Lung (tissue), 12 donors: ENCODE data around the gene SLC38A3. TPM values are rescaled to one million over a fixed set of nuclear protein-coding genes. Genes with fewer than 3 reads are reported as not detected.
A peak's percentile ranks its signal among the peaks of the same experiment; 100 is the strongest.

ENCODE experiments used
- ATAC-seq: fragments of 200-7000 bp; cut with Tn5 transposase; one replicate; pipeline ENCODE4 v1.9.1; 2020; ENCODE audit warnings: moderate number of reproducible peaks; ENCODE audit not compliant: insufficient read depth, low FRiP score
- DNase-seq, 3 donors: peaks; one replicate each; pipeline ENCODE4 v3.0.0-alpha.2; 2013 to 2017
- H3K27ac ChIP-seq, 2 donors: one replicate each; pipeline ENCODE4 v1.5.1; 2013; ENCODE audit warnings: mild to moderate bottlenecking in 2 of 2, moderate library complexity in 2 of 2, control low read depth in 1 of 2, inconsistent platforms in 1 of 2, low read depth in 1 of 2, low read length in 1 of 2
- H3K27me3 ChIP-seq, 3 donors: one replicate each; pipeline ENCODE4 v1.5.1; 2013; ENCODE audit warnings: low read length in 2 of 3; ENCODE audit not compliant: control insufficient read depth in 3 of 3, insufficient read depth in 3 of 3
- H3K36me3 ChIP-seq, 4 donors: one replicate each; pipeline ENCODE4 v1.5.1; 2013; ENCODE audit warnings: low read length in 4 of 4, mild to moderate bottlenecking in 1 of 4, moderate library complexity in 1 of 4; ENCODE audit not compliant: control insufficient read depth in 4 of 4, insufficient read depth in 4 of 4
- H3K4me1 ChIP-seq, 5 donors: one replicate each; pipeline ENCODE4 v1.5.1; 2013; ENCODE audit warnings: low read length in 5 of 5, mild to moderate bottlenecking in 2 of 5, moderate library complexity in 1 of 5; ENCODE audit not compliant: control insufficient read depth in 5 of 5, insufficient read depth in 5 of 5
- H3K4me3 ChIP-seq: one replicate; pipeline ENCODE4 v1.5.1; 2013; ENCODE audit warnings: mild to moderate bottlenecking, control low read depth, moderate library complexity
- H3K9ac ChIP-seq, 2 donors: one replicate each; pipeline ENCODE4 v1.5.1; 2013; ENCODE audit warnings: low read length in 2 of 2, control low read depth in 1 of 2; ENCODE audit not compliant: insufficient read depth in 1 of 2
- H3K9me3 ChIP-seq, 4 donors: one replicate each; pipeline ENCODE4 v1.5.1; 2013; ENCODE audit warnings: low read length in 3 of 4, mild to moderate bottlenecking in 1 of 4, moderate library complexity in 1 of 4; ENCODE audit not compliant: control insufficient read depth in 4 of 4, insufficient read depth in 3 of 4
- WGBS, 2 donors: extraction: QIAGEN DNeasy Blood & Tissue Kit; methylation state at CpG; one replicate each; pipeline ENCODE4 v1.1.7; 2013; 5-methylcytosine and 5-hydroxymethylcytosine counted together
- polyA plus RNA-seq, 2 donors: library from polyadenylated mRNA; stranded (reverse); fragments of 200-250 nt; gene quantifications; one replicate each; pipeline ENCODE4 v1.2.1, GENCODE V29; 2013
- total RNA-seq, 2 donors: library from RNA; depleted of rRNA in 1 of 2; stranded (reverse); fragments of >200 nt in 1 of 2; gene quantifications; one replicate each; pipeline ENCODE4 v1.2.1, GENCODE V29; 2014 to 2021
- TF ChIP-seq, protein P1 (sequence below): IDR thresholded peaks from 2 replicates; pipeline ENCODE4 v1.5.1; 2012; ENCODE audit warnings: mild to moderate bottlenecking; ENCODE audit errors: control extremely low read depth, extremely low read depth
- donor health status: control.
- donor health status: control.
- donor health status: Bipolar disorder and iron deficiency.
- donor health status: healthy.
- donor health status: DM: yes; HTN: yes; CAD: no.

Gene SLC38A3
- total and polyA plus RNA-seq, 4 donors = 0.08 to 4.3 (median 0.33) TPM

GRCh38 chr3:50194128-50194902 lies 10.8 kb upstream of the SLC38A3 start:
- ATAC-seq = peak; percentile 47
- Histone ChIP-seq H3K4me1 (peaks cover 0 to 5% (median 3%) of the 10 kb centered on the region in 5 donors), H3K4me3 (no peak overlapping the region), H3K36me3 (no peaks in the 10 kb centered on the region), H3K27me3 (peaks cover 0 to 34% (median 14%) of the 10 kb centered on the region in 3 donors), H3K27ac (no peak overlapping the region), H3K9ac (no peak overlapping the region), H3K9me3 (peaks cover 0 to 7% (median 0%) of the 10 kb centered on the region in 4 donors)
- TF ChIP-seq, protein P1, sequence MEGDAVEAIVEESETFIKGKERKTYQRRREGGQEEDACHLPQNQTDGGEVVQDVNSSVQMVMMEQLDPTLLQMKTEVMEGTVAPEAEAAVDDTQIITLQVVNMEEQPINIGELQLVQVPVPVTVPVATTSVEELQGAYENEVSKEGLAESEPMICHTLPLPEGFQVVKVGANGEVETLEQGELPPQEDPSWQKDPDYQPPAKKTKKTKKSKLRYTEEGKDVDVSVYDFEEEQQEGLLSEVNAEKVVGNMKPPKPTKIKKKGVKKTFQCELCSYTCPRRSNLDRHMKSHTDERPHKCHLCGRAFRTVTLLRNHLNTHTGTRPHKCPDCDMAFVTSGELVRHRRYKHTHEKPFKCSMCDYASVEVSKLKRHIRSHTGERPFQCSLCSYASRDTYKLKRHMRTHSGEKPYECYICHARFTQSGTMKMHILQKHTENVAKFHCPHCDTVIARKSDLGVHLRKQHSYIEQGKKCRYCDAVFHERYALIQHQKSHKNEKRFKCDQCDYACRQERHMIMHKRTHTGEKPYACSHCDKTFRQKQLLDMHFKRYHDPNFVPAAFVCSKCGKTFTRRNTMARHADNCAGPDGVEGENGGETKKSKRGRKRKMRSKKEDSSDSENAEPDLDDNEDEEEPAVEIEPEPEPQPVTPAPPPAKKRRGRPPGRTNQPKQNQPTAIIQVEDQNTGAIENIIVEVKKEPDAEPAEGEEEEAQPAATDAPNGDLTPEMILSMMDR = peak; percentile 64
- peak; percentile 54 to 69 (median 60) for DNase-seq
- WGBS, 2 donors = 9 to 13% methylated on average over 68 to 70 of the region's 70 CpGs

GRCh38 chr3:50194903-50195500 lies 10.1 kb upstream of the SLC38A3 start:
- no peaks in the 10 kb centered on the region for H3K36me3 ChIP-seq
- WGBS, 2 donors = 65 to 74% methylated on average over 13 to 14 of the region's 14 CpGs
- TF ChIP-seq, protein P1 = no peak
- H3K9ac ChIP-seq = no peak overlapping the region
- H3K27me3 ChIP-seq = peaks cover 0 to 34% (median 14%) of the 10 kb centered on the region in 3 donors
- peaks cover 0 to 5% (median 3%) of the 10 kb centered on the region in 5 donors for H3K4me1 ChIP-seq
- no peak for ATAC-seq
- no peak overlapping the region for H3K27ac ChIP-seq
- H3K4me3 ChIP-seq = no peak overlapping the region
- peaks cover 0 to 7% (median 0%) of the 10 kb centered on the region in 4 donors for H3K9me3 ChIP-seq
- no peak for DNase-seq

GRCh38 chr3:50195501-50196252 lies 9.4 kb upstream of the SLC38A3 start:
- peaks cover 0 to 34% (median 14%) of the 10 kb centered on the region in 3 donors for H3K27me3 ChIP-seq
- no peaks in the 10 kb centered on the region for H3K36me3 ChIP-seq
- H3K9ac ChIP-seq = no peak overlapping the region
- H3K9me3 ChIP-seq = peaks cover 0 to 7% (median 0%) of the 10 kb centered on the region in 4 donors
- DNase-seq (no peak), ATAC-seq (no peak)
- H3K27ac ChIP-seq = no peak overlapping the region
- WGBS, 2 donors = 71 to 84% methylated on average over 4 of the region's 4 CpGs
- TF ChIP-seq, protein P1 = no peak
- peaks cover 0 to 5% (median 3%) of the 10 kb centered on the region in 5 donors for H3K4me1 ChIP-seq
- no peak overlapping the region for H3K4me3 ChIP-seq
